KMS-11 (cell line): ENCODE data around the gene DONSON.
"Not testable (repeated sequence)": the region's sequence is repeated elsewhere in the genome, so short reads cannot be mapped to it uniquely, and the experiment has no call there.

Experiments
- H2AFZ ChIP-seq: fragments of 200-600 bp; sonication (generic); 2 replicates; pipeline ENCODE4 v1.6.1; 2016; ENCODE audit warnings: antibody characterized with exemption, mixed run types, low read depth
- H3K27ac ChIP-seq: fragments of 200-600 bp; sonication (generic); 2 replicates; pipeline ENCODE4 v1.6.1; 2016; ENCODE audit warnings: mild to moderate bottlenecking, mixed run types
- H3K27me3 ChIP-seq: fragments of 200-600 bp; sonication (generic); 2 replicates; pipeline ENCODE4 v1.6.1; 2017; ENCODE audit warnings: mild to moderate bottlenecking, low read depth, mixed run types, moderate library complexity; ENCODE audit not compliant: insufficient read depth
- H3K36me3 ChIP-seq: fragments of 200-600 bp; sonication (generic); 2 replicates; pipeline ENCODE4 v1.6.1; 2017; ENCODE audit warnings: mild to moderate bottlenecking, mixed run types; ENCODE audit not compliant: insufficient read depth
- H3K4me1 ChIP-seq: fragments of 200-600 bp; sonication (generic); 2 replicates; pipeline ENCODE4 v1.6.1; 2016; ENCODE audit warnings: mild to moderate bottlenecking, low read depth, mixed run types; ENCODE audit not compliant: poor library complexity, severe bottlenecking
- H3K4me2 ChIP-seq: fragments of 200-600 bp; sonication (generic); 2 replicates; pipeline ENCODE4 v1.7.0; 2016; ENCODE audit warnings: mild to moderate bottlenecking, mixed run types
- H3K4me3 ChIP-seq: fragments of 200-600 bp; sonication (generic); IDR thresholded peaks from 2 replicates; pipeline ENCODE4 v1.6.1; 2017; ENCODE audit warnings: low read depth, low read length, mixed read lengths; ENCODE audit not compliant: insufficient read depth
- H3K79me2 ChIP-seq: fragments of 200-600 bp; sonication (generic); 2 replicates; pipeline ENCODE4 v1.6.1; 2016; ENCODE audit warnings: low read depth, mixed run types; ENCODE audit not compliant: insufficient read depth
- H3K9ac ChIP-seq: fragments of 200-600 bp; sonication (generic); 2 replicates; pipeline ENCODE4 v1.6.1; 2016; ENCODE audit warnings: mild to moderate bottlenecking, mixed run types
- H4K20me1 ChIP-seq: fragments of 200-600 bp; sonication (generic); 2 replicates; pipeline ENCODE4 v1.6.1; 2016; ENCODE audit warnings: mild to moderate bottlenecking, mixed run types; ENCODE audit not compliant: insufficient read depth
- CTCF ChIP-seq: fragments of 200-600 bp; sonication (generic); conservative IDR thresholded peaks from 2 replicates; pipeline ENCODE4 v1.6.1; 2017; ENCODE audit warnings: low read depth, mild to moderate bottlenecking, antibody characterized with exemption, low read length, moderate library complexity, mixed read lengths

Gene DONSON

GRCh38 chr21:33578214-33578613, 10.3 kb downstream of the DONSON start:
- Histone ChIP-seq H3K36me3 (peaks cover 8% of the 10 kb centered on the region; the same call in 1 of the 2 replicates), H2AFZ (no peak overlapping the region), H3K9ac (no peak overlapping the region), H4K20me1 (no peaks in the 10 kb centered on the region), H3K4me1 (no peaks in the 10 kb centered on the region), H3K79me2 (no peaks in the 10 kb centered on the region; the same call in 1 of the 2 replicates), H3K4me2 (no peak overlapping the region), H3K27me3 (no peaks in the 10 kb centered on the region), H3K4me3 (no peak overlapping the region), H3K27ac (no peak overlapping the region; the same call in 1 of the 2 replicates)
- TF ChIP-seq CTCF: no peak

GRCh38 chr21:33576741-33577141, 11.7 kb downstream of the DONSON start:
- not testable (repeated sequence) for H3K4me1 ChIP-seq, H3K79me2 ChIP-seq, H3K27me3 ChIP-seq, H2AFZ ChIP-seq, H3K9ac ChIP-seq, H3K4me2 ChIP-seq, H3K36me3 ChIP-seq, H4K20me1 ChIP-seq, H3K4me3 ChIP-seq, H3K27ac ChIP-seq

- Histone ChIP-seq H2AFZ (no peak overlapping the region), H3K27ac (no peak overlapping the region), H3K4me1 (no peaks in the 10 kb centered on the region), H3K79me2 (no peaks in the 10 kb centered on the region; the same call in 1 of the 2 replicates), H3K27me3 (no peaks in the 10 kb centered on the region), H4K20me1 (no peaks in the 10 kb centered on the region), H3K9ac (no peak overlapping the region), H3K4me3 (no peak overlapping the region), H3K36me3 (peaks cover 15% of the 10 kb centered on the region; the same call in 1 of the 2 replicates), H3K4me2 (no peak overlapping the region)
- no peak for TF ChIP-seq CTCF
Measured at GRCh38 chr21:33572350-33572749, 16.1 kb downstream of the DONSON start.

GRCh38 chr21:33569991-33570390, 18.5 kb downstream of the DONSON start:
- no peaks in the 10 kb centered on the region; the same call in 1 of the 2 replicates for H3K79me2 ChIP-seq
- no peak for TF ChIP-seq CTCF
- no peaks in the 10 kb centered on the region for H3K4me1 ChIP-seq
- H2AFZ ChIP-seq: no peak overlapping the region
- H3K4me3 ChIP-seq: no peak overlapping the region
- H3K4me2 ChIP-seq: no peak overlapping the region
- H3K9ac ChIP-seq: no peak overlapping the region
- no peaks in the 10 kb centered on the region for H3K27me3 ChIP-seq
- H4K20me1 ChIP-seq: no peaks in the 10 kb centered on the region
- H3K27ac ChIP-seq: no peak overlapping the region
- peaks cover 15% of the 10 kb centered on the region; the same call in 1 of the 2 replicates for H3K36me3 ChIP-seq

- H4K20me1 ChIP-seq: no peaks in the 10 kb centered on the region
- H3K27ac ChIP-seq: peak overlapping the region; percentile 2; the same call in 1 of the 2 replicates
- no peak overlapping the region for H3K4me3 ChIP-seq
- no peaks in the 10 kb centered on the region for H3K27me3 ChIP-seq
- H3K4me1 ChIP-seq: no peaks in the 10 kb centered on the region
- H3K79me2 ChIP-seq: no peaks in the 10 kb centered on the region
- no peak overlapping the region for H3K9ac ChIP-seq
- H3K4me2 ChIP-seq: no peak overlapping the region
- TF ChIP-seq CTCF: no peak
- H3K36me3 ChIP-seq: peaks cover 15% of the 10 kb centered on the region; the same call in 1 of the 2 replicates
- H2AFZ ChIP-seq: no peak overlapping the region
Measured at GRCh38 chr21:33568448-33568847, 20.0 kb downstream of the DONSON start.
